GM18502 (cell line): ENCODE measurements around the gene SH3PXD2A.

Experiments
- ATAC-seq: cut with Tn5 transposase; IDR thresholded peaks from one replicate; pipeline ENCODE4 v1.9.1; 2021; ENCODE audit warnings: mild to moderate bottlenecking; ENCODE audit not compliant: unreplicated experiment, poor library complexity

SH3PXD2A gene

GRCh38 chr10:103877861-103878260 is 22.5 kb upstream of the SH3PXD2A start:
- no peak for ATAC-seq

- no peak for ATAC-seq
Observed at GRCh38 chr10:103876155-103876554, 20.8 kb upstream of the SH3PXD2A start.

GRCh38 chr10:103874730-103875129 is 19.4 kb upstream of the SH3PXD2A start:
- ATAC-seq = no peak

GRCh38 chr10:103872137-103872931 is 17.0 kb upstream of the SH3PXD2A start:
- no peak for ATAC-seq

GRCh38 chr10:103871006-103871405 is 15.6 kb upstream of the SH3PXD2A start:
- no peak for ATAC-seq

- ATAC-seq = no peak
Observed at GRCh38 chr10:103870516-103870915, 15.1 kb upstream of the SH3PXD2A start.

GRCh38 chr10:103869336-103869735 is 14.0 kb upstream of the SH3PXD2A start:
- no peak for ATAC-seq

GRCh38 chr10:103868200-103868599 is 12.8 kb upstream of the SH3PXD2A start:
- no peak for ATAC-seq

GRCh38 chr10:103861505-103861904 is 6.1 kb upstream of the SH3PXD2A start:
- ATAC-seq = no peak

- peak; percentile 82 for ATAC-seq
Observed at GRCh38 chr10:103859161-103860086, 4.0 kb upstream of the SH3PXD2A start.

- ATAC-seq = no peak
Observed at GRCh38 chr10:103858360-103858759, 3.0 kb upstream of the SH3PXD2A start.

GRCh38 chr10:103856797-103857170 is 1.4 kb upstream of the SH3PXD2A start:
- ATAC-seq = no peak

GRCh38 chr10:103855852-103856796 is 748 bp upstream of the SH3PXD2A start:
- no peak for ATAC-seq

- no peak for ATAC-seq
Observed at GRCh38 chr10:103854686-103855391, 537 bp downstream of the SH3PXD2A start.

GRCh38 chr10:103854265-103854685 is 1.1 kb downstream of the SH3PXD2A start:
- ATAC-seq = no peak

GRCh38 chr10:103853428-103854264 is 1.7 kb downstream of the SH3PXD2A start:
- no peak for ATAC-seq

- no peak for ATAC-seq
Observed at GRCh38 chr10:103852856-103853255, 2.5 kb downstream of the SH3PXD2A start.

GRCh38 chr10:103852189-103852711 is 3.1 kb downstream of the SH3PXD2A start:
- no peak for ATAC-seq
